OCI-M2 (cell line): ENCODE data around the gene SLC49A3.

Experiments used
- DNase-seq: peaks from one replicate; lab custom pipeline; 2025; ENCODE audit not compliant: unreplicated experiment; lab: John Stamatoyannopoulos, UW

SLC49A3 gene

GRCh38 chr4:634599-634985, 54.4 kb downstream of the SLC49A3 start:
- no peak for DNase-seq

- DNase-seq, result no peak
Measured at GRCh38 chr4:633976-634598, 54.9 kb downstream of the SLC49A3 start.

GRCh38 chr4:633406-633805, 55.5 kb downstream of the SLC49A3 start:
- DNase-seq, result no peak

- DNase-seq, result no peak
Measured at GRCh38 chr4:632926-633325, 56.0 kb downstream of the SLC49A3 start.

GRCh38 chr4:632196-632790, 56.7 kb downstream of the SLC49A3 start:
- DNase-seq, result no peak
